Neural cell (in vitro differentiated cells): Measurements from ENCODE around the gene YWHAE. TPM values are rescaled to one million over a fixed set of nuclear protein-coding genes. Genes with fewer than 3 reads are reported as not detected.

Experiments
- H2AFZ ChIP-seq: fragments of 200-600, 300-800 bp; sonication (generic), shearing (Covaris generic); 2 replicates; pipeline ENCODE4 v1.6.0; 2014; ENCODE audit warnings: low read depth, mild to moderate bottlenecking, antibody characterized with exemption, low read length, moderate library complexity
- H3F3A ChIP-seq: fragments of 200-600 bp; shearing (Covaris generic); 2 replicates; pipeline ENCODE4 v1.6.1; 2016; ENCODE audit warnings: mild to moderate bottlenecking, moderate library complexity, mixed read lengths, antibody characterized with exemption, low read length; ENCODE audit not compliant: insufficient read depth, poor library complexity, severe bottlenecking
- H3K27ac ChIP-seq: fragments of 200-600, 300-800 bp; sonication (generic), shearing (Covaris generic); 2 replicates; pipeline ENCODE4 v1.5.1; 2014; ENCODE audit warnings: mild to moderate bottlenecking, low read length, moderate library complexity
- H3K27me3 ChIP-seq: fragments of 300-800, 200-600 bp; sonication (generic), shearing (Covaris generic); 2 replicates; pipeline ENCODE4 v1.6.0; 2014; ENCODE audit warnings: mild to moderate bottlenecking, low read depth, low read length, moderate library complexity; ENCODE audit not compliant: insufficient read depth
- H3K36me3 ChIP-seq: fragments of 300-800, 200-600 bp; sonication (generic), shearing (Covaris generic); 2 replicates; pipeline ENCODE4 v1.5.1; 2014; ENCODE audit warnings: mild to moderate bottlenecking, antibody characterized with exemption, low read length, moderate library complexity; ENCODE audit not compliant: insufficient read depth
- H3K4me2 ChIP-seq: fragments of 300-800, 200-600 bp; sonication (generic), shearing (Covaris generic); 2 replicates; pipeline ENCODE4 v1.6.0; 2014; ENCODE audit warnings: mild to moderate bottlenecking, low read length
- H3K4me3 ChIP-seq: fragments of 300-800, 200-600 bp; sonication (generic), shearing (Covaris generic); 2 replicates; pipeline ENCODE4 v1.5.1; 2014; ENCODE audit warnings: mild to moderate bottlenecking, low read length, moderate library complexity
- H3K79me2 ChIP-seq: fragments of 200-600 bp; shearing (Covaris generic); replicated peaks from 2 replicates; pipeline ENCODE4 v1.6.0; 2014; ENCODE audit warnings: mild to moderate bottlenecking, low read length, moderate library complexity; ENCODE audit not compliant: insufficient read depth
- H3K9ac ChIP-seq: fragments of 300-800, 200-600 bp; sonication (generic), shearing (Covaris generic); 2 replicates; pipeline ENCODE4 v1.6.1; 2016; ENCODE audit warnings: mild to moderate bottlenecking, low read length, mixed read lengths
- H3K9me2 ChIP-seq: fragments of 200-600 bp; shearing (Covaris generic); 2 replicates; pipeline ENCODE4 v1.6.1; 2016; ENCODE audit warnings: mild to moderate bottlenecking, low read length, mixed read lengths; ENCODE audit not compliant: insufficient read depth
- H3K9me3 ChIP-seq: fragments of 200-600, 300-800 bp; sonication (generic), shearing (Covaris generic); 2 replicates; pipeline ENCODE4 v1.6.1; 2016; ENCODE audit warnings: mild to moderate bottlenecking, mixed run types, low read length, moderate library complexity, mixed read lengths
- H4K20me1 ChIP-seq: fragments of 200-600 bp; shearing (Covaris generic); 2 replicates; pipeline ENCODE4 v1.6.1; 2016; ENCODE audit warnings: mild to moderate bottlenecking, mixed run types; ENCODE audit not compliant: insufficient read depth
- CTCF ChIP-seq: fragments of 450-650 bp; IDR thresholded peaks from 2 replicates; pipeline ENCODE4 v1.5.1; 2014; ENCODE audit warnings: antibody characterized with exemption, mild to moderate bottlenecking, moderate library complexity; ENCODE audit not compliant: poor library complexity, severe bottlenecking
- EP300 ChIP-seq: fragments of 450-650 bp; conservative IDR thresholded peaks from 2 replicates; pipeline ENCODE4 v1.6.1; 2014; ENCODE audit warnings: antibody characterized with exemption, mild to moderate bottlenecking, moderate library complexity; ENCODE audit not compliant: poor library complexity, severe bottlenecking
- EZH2 ChIP-seq: fragments of 200-600, 300-800 bp; shearing (Covaris generic), sonication (generic); IDR thresholded peaks from 2 replicates; pipeline ENCODE4 v1.6.1; 2014; ENCODE audit warnings: antibody characterized with exemption, low read length, borderline replicate concordance, mild to moderate bottlenecking; ENCODE audit not compliant: insufficient read depth, poor library complexity, severe bottlenecking
- MXI1 ChIP-seq: fragments of 450-650 bp; conservative IDR thresholded peaks from 2 replicates; pipeline ENCODE4 v1.6.1; 2014; ENCODE audit warnings: antibody characterized with exemption, mild to moderate bottlenecking; ENCODE audit not compliant: poor library complexity, severe bottlenecking
- POLR2AphosphoS5 ChIP-seq: IDR thresholded peaks from 2 replicates; pipeline ENCODE4 v1.6.1; 2012
- RAD21 ChIP-seq: fragments of 450-650 bp; conservative IDR thresholded peaks from 2 replicates; pipeline ENCODE4 v1.6.1; 2014; ENCODE audit warnings: antibody characterized with exemption, mild to moderate bottlenecking, moderate library complexity
- REST ChIP-seq: IDR thresholded peaks from 2 replicates; pipeline ENCODE4 v1.6.1; 2012; ENCODE audit warnings: borderline replicate concordance
- SMC3 ChIP-seq: fragments of 450-650 bp; conservative IDR thresholded peaks from 2 replicates; pipeline ENCODE4 v1.6.1; 2014; ENCODE audit warnings: antibody characterized with exemption, mild to moderate bottlenecking, moderate library complexity; ENCODE audit not compliant: poor library complexity
- TAF1 ChIP-seq: IDR thresholded peaks from 2 replicates; pipeline ENCODE4 v1.6.1; 2012; ENCODE audit warnings: low read depth
- polyA plus RNA-seq: library from polyadenylated mRNA; depleted of rRNA; stranded (reverse); fragments of >200 nt; gene quantifications from 2 replicates; pipeline ENCODE4 v1.2.3, GENCODE V29; 2014

Gene YWHAE
- polyA plus RNA-seq, 1 donor from 2014 or later: 594 TPM

GRCh38 chr17:1372618-1373017 lies 27.4 kb downstream of the YWHAE start (continued):
- TF ChIP-seq REST: no peak
- TF ChIP-seq TAF1: no peak
- TF ChIP-seq SMC3: no peak

- Histone ChIP-seq H3K9ac (no peak overlapping the region), H3K4me2 (no peak overlapping the region), H2AFZ (no peak overlapping the region), H3K79me2 (peaks cover 92% of the 10 kb centered on the region), H4K20me1 (peaks cover 87% of the 10 kb centered on the region), H3F3A (no peaks in the 10 kb centered on the region), H3K27me3 (no peaks in the 10 kb centered on the region), H3K9me2 (no peaks in the 10 kb centered on the region), H3K9me3 (no peaks in the 10 kb centered on the region), H3K36me3 (no peaks in the 10 kb centered on the region), H3K27ac (no peak overlapping the region), H3K4me3 (no peak overlapping the region)
- TF ChIP-seq EP300: no peak
Observed at GRCh38 chr17:1371893-1372590, 28.0 kb downstream of the YWHAE start.

GRCh38 chr17:1368588-1368987 lies 31.4 kb downstream of the YWHAE start:
- Histone ChIP-seq H3K9me3 (no peaks in the 10 kb centered on the region), H3K9ac (no peak overlapping the region), H2AFZ (no peak overlapping the region), H3K4me3 (no peak overlapping the region), H3K79me2 (peaks cover 90% of the 10 kb centered on the region), H3K36me3 (no peaks in the 10 kb centered on the region), H3F3A (no peaks in the 10 kb centered on the region), H3K27ac (no peak overlapping the region), H4K20me1 (peaks cover 77% of the 10 kb centered on the region), H3K27me3 (no peaks in the 10 kb centered on the region), H3K4me2 (no peak overlapping the region), H3K9me2 (no peaks in the 10 kb centered on the region)
- TF ChIP-seq TAF1 (no peak), RAD21 (no peak), EP300 (no peak), MXI1 (no peak), SMC3 (no peak), EZH2 (no peak), CTCF (no peak), POLR2AphosphoS5 (no peak), REST (no peak)
